ENCODE measurements around the gene CIAO2B.
"Not testable (repeated sequence)": the region's sequence is repeated elsewhere in the genome, so short reads cannot be mapped to it uniquely, and the experiment has no call there.

Gene CIAO2B

DNA sequence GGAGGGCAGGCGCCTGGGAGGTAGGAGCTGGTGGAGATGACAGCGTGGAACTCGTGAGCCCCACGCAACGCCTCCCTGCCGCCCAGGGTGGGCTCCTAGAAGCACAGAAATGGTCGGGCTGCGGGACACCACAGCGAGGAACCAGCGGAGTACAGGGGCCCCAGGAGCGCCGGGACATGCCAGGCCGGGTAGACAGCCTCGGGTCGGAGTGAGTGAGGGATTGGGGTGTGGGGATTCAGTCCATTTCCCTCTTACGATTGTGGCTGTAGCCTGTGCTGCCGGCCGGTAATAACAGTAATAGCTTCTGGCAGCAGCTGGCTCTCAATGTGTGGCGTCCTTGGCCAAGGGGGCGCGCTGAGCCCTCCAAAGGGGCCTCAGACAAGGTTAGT, 14.6 kb upstream of the CIAO2B start:
- DNase-seq, result no peak
- peaks cover 57% of the 10 kb centered on the region for H3K27me3 Mint-ChIP-seq
- no peak overlapping the region for H3K27ac Mint-ChIP-seq
- no peaks in the 10 kb centered on the region for H3K9me3 Mint-ChIP-seq
- H3K4me3 Mint-ChIP-seq, result peak overlapping the region; percentile 79
- peaks cover 23% of the 10 kb centered on the region for H3K4me1 Mint-ChIP-seq (ENCODE audit: low read depth)
- peaks cover 4% of the 10 kb centered on the region for H3K36me3 Mint-ChIP-seq (ENCODE audit: low read depth)

- Mint-ChIP-seq H3K4me3 (peak overlapping the region; percentile 79), H3K9me3 (no peaks in the 10 kb centered on the region), H3K27ac (no peak overlapping the region), H3K4me1 (ENCODE audit: low read depth) (peaks cover 23% of the 10 kb centered on the region), H3K36me3 (ENCODE audit: low read depth) (peaks cover 9% of the 10 kb centered on the region), H3K27me3 (peaks cover 52% of the 10 kb centered on the region)
- peak; percentile 55 for DNase-seq
Measured at GRCh38 chr16:66948134-66948836, 14.1 kb upstream of the CIAO2B start.

- H3K27ac Mint-ChIP-seq, result no peak overlapping the region
- H3K4me1 Mint-ChIP-seq (ENCODE audit: low read depth), result peaks cover 23% of the 10 kb centered on the region
- H3K27me3 Mint-ChIP-seq, result peaks cover 46% of the 10 kb centered on the region
- peak overlapping the region; percentile 79 for H3K4me3 Mint-ChIP-seq
- no peaks in the 10 kb centered on the region for H3K9me3 Mint-ChIP-seq
- peak; percentile 85 for DNase-seq
- peaks cover 17% of the 10 kb centered on the region for H3K36me3 Mint-ChIP-seq (ENCODE audit: low read depth)
Measured at GRCh38 chr16:66947302-66948065, 13.3 kb upstream of the CIAO2B start.

GRCh38 chr16:66946974-66947301, 12.7 kb upstream of the CIAO2B start:
- Mint-ChIP-seq H3K9me3 (no peaks in the 10 kb centered on the region), H3K27ac (no peak overlapping the region)

GRCh38 chr16:66946541-66946940, 12.3 kb upstream of the CIAO2B start:
- H3K4me3 Mint-ChIP-seq, result no peak overlapping the region
- DNase-seq, result no peak
- H3K9me3 Mint-ChIP-seq, result no peaks in the 10 kb centered on the region
- peaks cover 37% of the 10 kb centered on the region for H3K27me3 Mint-ChIP-seq
- no peak overlapping the region for H3K27ac Mint-ChIP-seq
- peaks cover 23% of the 10 kb centered on the region for H3K4me1 Mint-ChIP-seq (ENCODE audit: low read depth)
- peaks cover 27% of the 10 kb centered on the region for H3K36me3 Mint-ChIP-seq (ENCODE audit: low read depth)

More at GRCh38 chr16:66946974-66947301, 12.7 kb upstream of the CIAO2B start:
- Mint-ChIP-seq H3K27me3 (peaks cover 41% of the 10 kb centered on the region), H3K4me1 (ENCODE audit: low read depth) (peaks cover 23% of the 10 kb centered on the region), H3K36me3 (ENCODE audit: low read depth) (peaks cover 23% of the 10 kb centered on the region), H3K4me3 (no peak overlapping the region)
- no peak for DNase-seq

GRCh38 chr16:66945939-66946338, 11.7 kb upstream of the CIAO2B start:
- H3K36me3 Mint-ChIP-seq (ENCODE audit: low read depth), result peaks cover 33% of the 10 kb centered on the region
- H3K4me3 Mint-ChIP-seq, result no peak overlapping the region
- H3K27ac Mint-ChIP-seq, result no peak overlapping the region
- H3K4me1 Mint-ChIP-seq (ENCODE audit: low read depth), result peaks cover 23% of the 10 kb centered on the region
- no peak for DNase-seq
- no peaks in the 10 kb centered on the region for H3K9me3 Mint-ChIP-seq
- peaks cover 32% of the 10 kb centered on the region for H3K27me3 Mint-ChIP-seq

- H3K27ac Mint-ChIP-seq, H3K4me3 Mint-ChIP-seq, DNase-seq, H3K9me3 Mint-ChIP-seq: not testable (repeated sequence)
- Mint-ChIP-seq H3K4me1 (ENCODE audit: low read depth) (peaks cover 19% of the 10 kb centered on the region), H3K36me3 (ENCODE audit: low read depth) (peaks cover 42% of the 10 kb centered on the region), H3K27me3 (peaks cover 26% of the 10 kb centered on the region)
Measured at GRCh38 chr16:66944971-66945370, 10.8 kb upstream of the CIAO2B start.

GRCh38 chr16:66944054-66944441, 9.8 kb upstream of the CIAO2B start:
- H3K9me3 Mint-ChIP-seq, result no peaks in the 10 kb centered on the region
- peaks cover 51% of the 10 kb centered on the region for H3K36me3 Mint-ChIP-seq (ENCODE audit: low read depth)
- DNase-seq, result no peak
- no peak overlapping the region for H3K27ac Mint-ChIP-seq
- H3K27me3 Mint-ChIP-seq, result peaks cover 17% of the 10 kb centered on the region
- H3K4me1 Mint-ChIP-seq (ENCODE audit: low read depth), result peaks cover 19% of the 10 kb centered on the region
- H3K4me3 Mint-ChIP-seq, result no peak overlapping the region

DNA sequence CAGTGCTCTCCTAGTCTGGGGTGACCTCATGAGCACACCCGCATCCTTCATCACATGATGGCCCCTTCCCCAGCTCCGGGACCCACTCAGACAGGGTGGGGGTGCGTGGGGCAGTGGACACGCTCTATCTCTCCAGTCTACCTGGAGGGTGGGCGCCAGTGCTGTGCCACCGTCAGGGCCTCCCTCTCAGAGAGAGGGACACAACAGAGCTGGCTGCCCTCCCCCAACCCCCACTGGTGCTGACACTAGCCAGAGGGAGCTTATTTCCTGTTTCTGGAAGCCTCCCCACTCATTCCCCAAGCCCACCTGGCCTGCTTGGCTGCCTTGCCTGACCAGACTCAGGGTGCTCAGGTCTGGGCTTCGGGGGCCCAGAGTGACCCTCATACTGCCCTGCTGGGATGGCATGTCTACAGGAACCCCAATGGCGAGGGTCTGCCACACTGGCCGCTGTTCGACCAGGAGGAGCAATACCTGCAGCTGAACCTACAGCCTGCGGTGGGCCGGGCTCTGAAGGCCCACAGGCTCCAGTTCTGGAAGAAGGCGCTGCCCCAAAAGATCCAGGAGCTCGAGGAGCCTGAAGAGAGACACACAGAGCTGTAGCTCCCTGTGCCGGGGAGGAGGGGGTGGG, 9.3 kb upstream of the CIAO2B start:
- peaks cover 12% of the 10 kb centered on the region for H3K27me3 Mint-ChIP-seq
- H3K27ac Mint-ChIP-seq, result no peak overlapping the region
- H3K4me1 Mint-ChIP-seq (ENCODE audit: low read depth), result peaks cover 17% of the 10 kb centered on the region
- H3K9me3 Mint-ChIP-seq, result no peaks in the 10 kb centered on the region
- no peak overlapping the region for H3K4me3 Mint-ChIP-seq
- H3K36me3 Mint-ChIP-seq (ENCODE audit: low read depth), result peaks cover 56% of the 10 kb centered on the region
- DNase-seq, result no peak

GRCh38 chr16:66942981-66943380, 8.8 kb upstream of the CIAO2B start:
- Mint-ChIP-seq H3K4me3 (no peak overlapping the region), H3K27ac (peak overlapping the region; percentile 76), H3K9me3 (no peaks in the 10 kb centered on the region), H3K36me3 (ENCODE audit: low read depth) (peaks cover 61% of the 10 kb centered on the region), H3K4me1 (ENCODE audit: low read depth) (peaks cover 11% of the 10 kb centered on the region), H3K27me3 (peaks cover 7% of the 10 kb centered on the region)
- DNase-seq, result no peak

DNA sequence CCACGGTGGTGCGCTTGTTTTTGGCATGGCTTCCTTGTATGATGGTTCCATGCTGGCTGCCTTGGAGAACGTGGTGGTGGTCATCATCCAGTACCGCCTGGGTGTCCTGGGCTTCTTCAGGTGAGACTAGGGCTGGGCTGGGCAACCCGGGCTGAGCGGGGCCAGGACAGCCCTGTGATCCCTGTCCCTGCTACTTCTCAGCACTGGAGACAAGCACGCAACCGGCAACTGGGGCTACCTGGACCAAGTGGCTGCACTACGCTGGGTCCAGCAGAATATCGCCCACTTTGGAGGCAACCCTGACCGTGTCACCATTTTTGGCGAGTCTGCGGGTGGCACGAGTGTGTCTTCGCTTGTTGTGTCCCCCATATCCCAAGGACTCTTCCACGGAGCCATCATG, 6.0 kb upstream of the CIAO2B start:
- Mint-ChIP-seq H3K4me3 (no peak overlapping the region), H3K36me3 (ENCODE audit: low read depth) (peaks cover 85% of the 10 kb centered on the region), H3K27me3 (no peaks in the 10 kb centered on the region), H3K9me3 (no peaks in the 10 kb centered on the region), H3K27ac (no peak overlapping the region), H3K4me1 (ENCODE audit: low read depth) (peaks cover 24% of the 10 kb centered on the region)
- DNase-seq, result no peak

DNA sequence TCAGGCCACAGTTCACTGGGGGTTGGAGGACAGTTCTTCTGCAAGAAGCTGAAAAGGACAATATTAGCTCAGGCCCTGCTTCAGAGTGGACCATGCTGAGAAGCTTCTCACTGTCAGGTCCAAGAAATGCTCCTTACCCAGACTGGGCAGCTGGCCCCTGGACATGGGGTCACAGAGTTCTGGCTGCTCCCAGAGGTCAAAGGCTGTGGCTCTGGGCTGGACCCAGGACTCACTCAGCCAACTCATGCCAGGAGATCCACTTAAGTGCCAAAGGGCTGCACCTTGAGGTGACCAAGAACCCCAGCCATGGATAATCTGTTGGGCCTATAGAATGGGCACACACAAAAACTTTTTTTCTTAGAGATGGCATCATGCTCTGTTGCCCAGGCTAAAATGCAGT, 5.2 kb upstream of the CIAO2B start:
- Mint-ChIP-seq H3K36me3 (ENCODE audit: low read depth) (peaks cover 92% of the 10 kb centered on the region), H3K27ac (no peak overlapping the region), H3K4me1 (ENCODE audit: low read depth) (peaks cover 25% of the 10 kb centered on the region), H3K27me3 (no peaks in the 10 kb centered on the region), H3K4me3 (no peak overlapping the region), H3K9me3 (no peaks in the 10 kb centered on the region)
- no peak for DNase-seq

DNA sequence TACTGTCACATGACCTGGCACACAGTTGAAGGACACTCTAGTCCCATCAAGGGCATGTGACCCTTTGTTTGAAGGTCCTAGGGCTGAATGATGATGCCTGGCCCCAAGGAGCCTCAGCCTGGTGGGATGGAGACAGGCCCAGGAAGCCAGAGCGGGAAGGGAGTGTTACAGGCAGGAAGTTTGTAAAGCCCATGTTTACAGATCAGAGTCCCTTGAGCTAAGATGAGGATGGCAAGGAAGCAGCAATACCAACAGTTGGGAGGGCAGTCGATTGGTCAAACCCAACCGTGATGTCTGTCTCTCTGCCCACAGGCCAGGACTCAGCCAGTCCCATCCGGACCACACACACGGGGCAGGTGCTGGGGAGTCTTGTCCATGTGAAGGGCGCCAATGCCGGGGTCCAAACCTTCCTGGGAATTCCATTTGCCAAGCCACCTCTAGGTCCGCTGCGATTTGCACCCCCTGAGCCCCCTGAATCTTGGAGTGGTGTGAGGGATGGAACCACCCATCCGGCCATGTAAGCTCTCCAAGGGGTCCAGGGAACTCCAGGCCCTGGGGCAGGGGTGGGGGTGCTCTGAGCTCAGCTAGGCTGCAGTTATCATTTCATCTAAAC, 3.6 kb upstream of the CIAO2B start:
- Mint-ChIP-seq H3K36me3 (ENCODE audit: low read depth) (peaks cover 94% of the 10 kb centered on the region), H3K27me3 (no peaks in the 10 kb centered on the region), H3K4me1 (ENCODE audit: low read depth) (peaks cover 39% of the 10 kb centered on the region), H3K27ac (peak overlapping the region; percentile 77), H3K4me3 (no peak overlapping the region), H3K9me3 (no peaks in the 10 kb centered on the region)
- DNase-seq, result no peak

- Mint-ChIP-seq H3K4me1 (ENCODE audit: low read depth) (peaks cover 46% of the 10 kb centered on the region), H3K9me3 (no peaks in the 10 kb centered on the region), H3K27ac (peak overlapping the region; percentile 99), H3K27me3 (no peaks in the 10 kb centered on the region), H3K36me3 (ENCODE audit: low read depth) (peaks cover 94% of the 10 kb centered on the region), H3K4me3 (peak overlapping the region; percentile 99)
- no peak for DNase-seq
Measured at GRCh38 chr16:66936889-66937554, 2.8 kb upstream of the CIAO2B start.
